IMR-90 (cell line): ENCODE measurements around the gene TEX264.

Source experiments
- FOS ChIP-seq: fragments of 150-350 bp; IDR thresholded peaks from 2 replicates; pipeline ENCODE4 v1.6.1; 2016; ENCODE audit warnings: low read depth, low read length
- MAZ ChIP-seq: IDR thresholded peaks from 2 replicates; pipeline ENCODE4 v1.6.1; 2012; ENCODE audit warnings: low read depth, mild to moderate bottlenecking, low read length, improper control_type of control experiment, moderate library complexity, borderline replicate concordance
- POLR2A ChIP-seq: IDR thresholded peaks from 2 replicates; pipeline ENCODE4 v1.6.1; 2012; ENCODE audit warnings: mild to moderate bottlenecking, low read depth, low read length
- TF ChIP-seq, protein P1 (sequence below): conservative IDR thresholded peaks from 2 replicates; pipeline ENCODE4 v1.5.1; 2012; ENCODE audit warnings: mild to moderate bottlenecking, low read depth, low read length, improper control_type of control experiment
- TF ChIP-seq, protein P2 (sequence below): fragments of 150-350 bp; IDR thresholded peaks from 2 replicates; pipeline ENCODE4 v1.6.1; 2017; ENCODE audit warnings: mild to moderate bottlenecking, antibody characterized with exemption, low read length, low read depth

DNA sequence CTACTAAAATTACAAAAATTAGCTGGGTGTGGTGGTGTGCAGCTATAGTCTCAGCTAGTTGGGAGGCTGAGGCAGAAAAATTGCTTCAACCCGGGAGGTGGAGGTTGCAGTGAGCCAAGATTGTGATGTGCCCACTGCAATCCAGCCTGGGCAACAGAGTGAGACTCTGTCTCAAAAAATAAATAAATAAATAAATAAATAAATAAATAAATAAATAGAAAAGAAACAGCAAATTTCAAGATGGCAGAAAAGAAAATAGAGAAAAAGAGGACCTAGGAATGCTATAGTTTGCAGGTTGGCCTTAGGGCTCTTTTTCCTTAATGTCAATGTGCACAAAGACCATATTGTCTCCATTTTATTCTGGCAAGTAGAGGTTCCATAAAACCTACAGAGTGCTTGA lies 79.8 kb downstream of the TEX264 start:
- TF ChIP-seq, protein P1, sequence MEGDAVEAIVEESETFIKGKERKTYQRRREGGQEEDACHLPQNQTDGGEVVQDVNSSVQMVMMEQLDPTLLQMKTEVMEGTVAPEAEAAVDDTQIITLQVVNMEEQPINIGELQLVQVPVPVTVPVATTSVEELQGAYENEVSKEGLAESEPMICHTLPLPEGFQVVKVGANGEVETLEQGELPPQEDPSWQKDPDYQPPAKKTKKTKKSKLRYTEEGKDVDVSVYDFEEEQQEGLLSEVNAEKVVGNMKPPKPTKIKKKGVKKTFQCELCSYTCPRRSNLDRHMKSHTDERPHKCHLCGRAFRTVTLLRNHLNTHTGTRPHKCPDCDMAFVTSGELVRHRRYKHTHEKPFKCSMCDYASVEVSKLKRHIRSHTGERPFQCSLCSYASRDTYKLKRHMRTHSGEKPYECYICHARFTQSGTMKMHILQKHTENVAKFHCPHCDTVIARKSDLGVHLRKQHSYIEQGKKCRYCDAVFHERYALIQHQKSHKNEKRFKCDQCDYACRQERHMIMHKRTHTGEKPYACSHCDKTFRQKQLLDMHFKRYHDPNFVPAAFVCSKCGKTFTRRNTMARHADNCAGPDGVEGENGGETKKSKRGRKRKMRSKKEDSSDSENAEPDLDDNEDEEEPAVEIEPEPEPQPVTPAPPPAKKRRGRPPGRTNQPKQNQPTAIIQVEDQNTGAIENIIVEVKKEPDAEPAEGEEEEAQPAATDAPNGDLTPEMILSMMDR, result no peak
- TF ChIP-seq, protein P2, sequence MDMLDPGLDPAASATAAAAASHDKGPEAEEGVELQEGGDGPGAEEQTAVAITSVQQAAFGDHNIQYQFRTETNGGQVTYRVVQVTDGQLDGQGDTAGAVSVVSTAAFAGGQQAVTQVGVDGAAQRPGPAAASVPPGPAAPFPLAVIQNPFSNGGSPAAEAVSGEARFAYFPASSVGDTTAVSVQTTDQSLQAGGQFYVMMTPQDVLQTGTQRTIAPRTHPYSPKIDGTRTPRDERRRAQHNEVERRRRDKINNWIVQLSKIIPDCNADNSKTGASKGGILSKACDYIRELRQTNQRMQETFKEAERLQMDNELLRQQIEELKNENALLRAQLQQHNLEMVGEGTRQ, result no peak
- TF ChIP-seq FOS (no peak), POLR2A (no peak), MAZ (no peak)
